ENCODE results near the gene OTUB2.
"Not testable (repeated sequence)": the region's sequence is repeated elsewhere in the genome, so short reads cannot be mapped to it uniquely, and the experiment has no call there.

Gene OTUB2

GRCh38 chr14:94062344-94062940 is 36.3 kb downstream of the OTUB2 start:
- DNase-seq: no peak

- DNase-seq: no peak
Measured at GRCh38 chr14:94066089-94066676, 40.0 kb downstream of the OTUB2 start.

- DNase-seq: not testable (repeated sequence)
Measured at GRCh38 chr14:94072076-94072475, 45.9 kb downstream of the OTUB2 start.

GRCh38 chr14:94074534-94074933 is 48.4 kb downstream of the OTUB2 start:
- DNase-seq: no peak

- DNase-seq: no peak
Measured at GRCh38 chr14:94075008-94075407, 48.9 kb downstream of the OTUB2 start.

GRCh38 chr14:94077111-94077821 is 51.1 kb downstream of the OTUB2 start:
- DNase-seq: no peak

GRCh38 chr14:94077823-94078222 is 51.7 kb downstream of the OTUB2 start:
- DNase-seq: no peak

- peak in 1 of 2 experiments; percentile 30 for DNase-seq
Measured at GRCh38 chr14:94079891-94080620, 53.9 kb downstream of the OTUB2 start.

- DNase-seq: peak; percentile 68 to 92
Measured at GRCh38 chr14:94080621-94081385, 54.7 kb downstream of the OTUB2 start, which contains the start of the genes DDX24 and IFI27L1. TSS of gene DDX24 (minus strand) at chr14:94081202. CDS start at chr14:94079742, 1,460 bp downstream. TSS of gene IFI27L1 (plus strand) at chr14:94081310. CDS start at chr14:94096938, 15,628 bp downstream.

GRCh38 chr14:94081386-94081820 is 55.3 kb downstream of the OTUB2 start:
- DNase-seq: no peak

GRCh38 chr14:94087891-94088290 is 61.8 kb downstream of the OTUB2 start:
- DNase-seq: no peak

GRCh38 chr14:94088516-94088915 is 62.4 kb downstream of the OTUB2 start:
- DNase-seq: no peak

- no peak for DNase-seq
Measured at GRCh38 chr14:94089479-94089878, 63.3 kb downstream of the OTUB2 start.

GRCh38 chr14:94093418-94093817 is 67.3 kb downstream of the OTUB2 start:
- no peak for DNase-seq

GRCh38 chr14:94097091-94097490 is 71.0 kb downstream of the OTUB2 start:
- no peak for DNase-seq

Data from SW 1271 (cell line).